Activated CD8-positive, alpha-beta memory T cell treated with anti-CD3 and anti-CD28 coated beads, Interleukin-2, amount 10 ng/mL, durations not matched to agents 7 days and 5 days (primary cell): ENCODE data around the gene CHCHD4. TPM values are rescaled to one million over a fixed set of nuclear protein-coding genes. Genes with fewer than 3 reads are reported as not detected.

Experiments
- ATAC-seq: fragments of 150-1000 bp; cut with Tn5 transposase; one replicate; pipeline ENCODE4 v1.10.0; 2021; ENCODE audit warnings: moderate library complexity
- CTCF ChIA-PET: fragments of 350-600 bp; sonication (Branson Sonifier 250); formaldehyde crosslinking; loops from one replicate; lab custom pipeline; 2021; ENCODE audit warnings: antibody characterized with exemption; lab: Charles Lee
- DNase-seq: peaks from one replicate; pipeline ENCODE4 v3.0.0-alpha.2; 2020
- H3K27ac Mint-ChIP-seq: one replicate; pipeline ENCODE4 v1.8.0; 2021; ENCODE audit warnings: mild to moderate bottlenecking, mixed read lengths
- H3K27me3 Mint-ChIP-seq: one replicate; pipeline ENCODE4 v1.8.0; 2021; ENCODE audit warnings: mixed read lengths
- H3K36me3 Mint-ChIP-seq: one replicate; pipeline ENCODE4 v1.8.0; 2021; ENCODE audit warnings: mild to moderate bottlenecking, mixed read lengths
- H3K4me1 Mint-ChIP-seq: one replicate; pipeline ENCODE4 v1.8.0; 2021; ENCODE audit warnings: mixed read lengths
- H3K4me3 Mint-ChIP-seq: one replicate; pipeline ENCODE4 v1.8.0; 2021; ENCODE audit warnings: mild to moderate bottlenecking, moderate library complexity, mixed read lengths
- H3K9me3 Mint-ChIP-seq: one replicate; pipeline ENCODE4 v1.8.0; 2022; ENCODE audit warnings: low read depth, mixed read lengths
- total RNA-seq, 2 experiments: library from RNA; stranded (reverse); gene quantifications; one replicate each; pipeline ENCODE4 v1.2.3, GENCODE V29; 2021

Gene CHCHD4
- total RNA-seq, 2 experiments from 2014 or later: 15.2 to 19.7 TPM

DNA sequence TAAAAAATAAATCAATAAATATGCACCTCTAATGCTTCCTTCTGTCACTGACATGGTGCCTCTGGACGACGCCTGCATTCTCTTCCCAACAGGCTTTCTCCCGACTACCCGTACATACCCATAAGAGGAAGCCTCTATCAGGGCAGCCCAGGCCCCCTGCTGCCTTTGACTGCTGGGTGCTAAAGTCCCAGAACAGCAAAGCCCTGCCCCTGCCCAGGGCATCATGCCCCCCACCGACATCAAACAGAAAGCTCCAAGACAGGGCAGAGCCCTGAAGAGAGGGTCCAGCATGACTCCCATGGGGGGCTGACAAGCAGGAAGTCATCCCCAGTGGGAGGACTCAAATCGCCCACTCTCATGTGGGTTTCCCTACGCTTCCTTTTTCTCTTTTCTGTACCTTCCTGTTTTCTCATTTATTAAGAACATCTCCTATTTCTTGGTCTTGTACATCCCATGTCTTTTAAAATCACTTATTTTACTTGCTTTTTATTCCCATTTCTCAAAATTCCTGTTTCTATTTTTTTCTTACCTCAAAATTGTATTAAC lies 30.3 kb upstream of the CHCHD4 start:
- H3K4me3 Mint-ChIP-seq: no peak overlapping the region
- H3K36me3 Mint-ChIP-seq: peaks cover 36% of the 10 kb centered on the region
- CTCF ChIA-PET: interaction anchor here (0.8 kb wide), 1 partner anchor 49 kb away, joined by 3 read pairs; no protein-coding TSS in a partner anchor
- H3K4me1 Mint-ChIP-seq: no peaks in the 10 kb centered on the region
- DNase-seq (no peak), ATAC-seq (no peak)
- no peak overlapping the region for H3K27ac Mint-ChIP-seq
- H3K27me3 Mint-ChIP-seq: no peaks in the 10 kb centered on the region
- no peaks in the 10 kb centered on the region for H3K9me3 Mint-ChIP-seq

DNA sequence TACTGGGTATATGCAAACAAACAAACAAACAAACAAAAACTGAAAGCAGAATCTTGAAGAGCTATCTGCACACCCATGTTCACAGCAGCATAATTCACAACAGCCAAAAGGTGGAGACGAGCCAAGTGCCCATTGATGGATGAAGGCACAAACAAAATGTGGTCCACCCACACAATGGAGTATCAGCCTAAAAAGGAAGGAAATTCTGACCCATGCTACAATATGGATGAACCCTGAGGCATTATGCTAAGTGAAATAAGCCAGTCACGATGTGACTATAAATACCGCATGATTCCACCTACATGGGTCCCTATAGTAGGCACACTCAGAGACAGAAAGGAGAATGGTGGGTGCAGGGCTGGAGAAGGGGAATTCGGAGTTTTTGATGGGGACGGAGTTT lies 29.6 kb upstream of the CHCHD4 start:
- CTCF ChIA-PET: interaction anchor here (1.4 kb wide), 1 partner anchor 49 kb away, joined by 3 read pairs; no protein-coding TSS in a partner anchor
- no peaks in the 10 kb centered on the region for H3K9me3 Mint-ChIP-seq
- H3K36me3 Mint-ChIP-seq: peaks cover 32% of the 10 kb centered on the region
- DNase-seq: no peak
- ATAC-seq: no peak
- H3K27ac Mint-ChIP-seq: no peak overlapping the region
- H3K27me3 Mint-ChIP-seq: no peaks in the 10 kb centered on the region
- no peaks in the 10 kb centered on the region for H3K4me1 Mint-ChIP-seq
- H3K4me3 Mint-ChIP-seq: no peak overlapping the region

DNA sequence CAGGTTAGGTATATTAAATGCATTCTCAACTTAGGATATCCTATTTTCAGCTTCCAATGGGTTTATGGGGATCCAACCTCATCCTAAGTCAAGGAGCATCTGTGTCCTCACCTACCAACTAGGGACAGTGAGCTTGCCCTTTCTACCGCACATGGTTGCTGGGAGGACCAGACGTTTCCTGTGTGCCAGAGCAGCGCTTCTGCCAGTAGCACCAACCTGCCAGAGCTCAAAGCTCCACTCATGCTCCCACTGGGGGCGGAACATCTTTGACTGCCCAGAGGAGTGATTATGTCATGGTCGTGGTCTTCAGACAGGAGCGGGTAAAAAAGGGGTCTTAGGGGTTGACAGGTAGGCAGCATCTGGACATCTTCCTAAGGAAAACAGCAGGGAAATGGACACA lies 29.0 kb upstream of the CHCHD4 start:
- Mint-ChIP-seq H3K27ac (no peak overlapping the region), H3K4me1 (no peaks in the 10 kb centered on the region), H3K36me3 (peaks cover 27% of the 10 kb centered on the region), H3K4me3 (no peak overlapping the region), H3K9me3 (no peaks in the 10 kb centered on the region), H3K27me3 (no peaks in the 10 kb centered on the region)
- ATAC-seq: no peak
- DNase-seq: peak; percentile 22
- CTCF ChIA-PET: interaction anchor here (1.4 to 1.5 kb wide), 2 partner anchors 23 to 50 kb away, joined by 3 read pairs; no protein-coding TSS in a partner anchor

DNA sequence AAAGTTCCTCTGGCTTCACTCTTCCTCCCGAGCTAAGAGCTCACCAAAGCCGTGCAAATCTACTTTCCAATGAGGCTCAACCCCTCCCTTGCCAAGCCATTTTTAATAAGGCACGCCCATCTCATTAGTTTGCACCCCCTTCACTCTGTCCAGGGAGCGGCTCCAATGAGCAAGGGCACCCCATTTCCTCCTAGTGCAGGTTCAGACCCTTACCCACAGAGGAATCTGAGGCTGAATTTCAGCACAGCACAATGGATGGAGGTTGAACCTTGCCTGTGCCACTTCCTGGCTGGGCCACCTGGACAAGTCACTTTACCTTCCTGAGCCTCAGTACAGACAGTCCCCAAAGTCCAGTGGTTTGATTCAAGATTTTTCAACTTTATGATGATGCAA lies 28.3 kb upstream of the CHCHD4 start:
- CTCF ChIA-PET: interaction anchor here (0.7 to 1.5 kb wide), 4 partner anchors 24 to 257 kb away, joined by 3 to 4 read pairs (median 3); partner anchors contain the start of genes LSM3 and XPC
- Mint-ChIP-seq H3K4me1 (no peaks in the 10 kb centered on the region), H3K27ac (no peak overlapping the region), H3K27me3 (no peaks in the 10 kb centered on the region), H3K9me3 (no peaks in the 10 kb centered on the region), H3K4me3 (no peak overlapping the region), H3K36me3 (peaks cover 22% of the 10 kb centered on the region)
- DNase-seq (peak; percentile 33), ATAC-seq (no peak)

DNA sequence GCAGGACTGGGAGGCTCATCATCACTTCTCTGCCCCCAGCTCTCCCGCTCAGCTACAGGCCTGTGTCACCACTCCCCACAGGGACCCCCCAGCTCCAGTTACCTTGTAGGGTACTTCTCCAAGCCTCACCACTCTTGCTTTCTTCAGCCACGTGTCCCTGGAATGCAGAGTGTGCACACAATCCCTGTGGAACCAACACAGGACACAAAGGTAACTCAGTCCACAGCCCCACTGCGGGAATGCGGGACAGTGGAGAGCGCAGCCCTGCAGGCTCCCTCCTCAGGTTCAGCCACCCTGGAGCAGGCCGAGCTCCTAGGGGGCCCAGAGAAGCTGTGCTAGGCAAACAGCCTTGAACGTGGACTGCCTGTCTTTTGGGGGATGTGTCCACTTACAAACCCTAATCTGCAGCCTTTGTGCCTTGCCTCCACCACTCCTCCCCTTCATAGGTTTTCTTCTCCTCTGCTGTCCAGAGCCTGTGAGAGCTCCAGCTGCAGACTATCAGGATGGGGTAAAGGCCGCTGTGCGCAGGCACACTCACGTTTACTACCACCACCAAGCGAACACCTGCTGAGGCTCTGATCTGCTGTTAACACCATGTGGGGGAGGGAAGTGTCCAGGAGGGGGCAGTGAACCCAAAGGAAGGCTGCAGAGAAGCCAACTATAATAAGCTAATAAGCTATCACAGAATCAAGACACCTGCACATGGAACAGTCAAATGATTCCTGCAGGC lies 27.7 kb upstream of the CHCHD4 start:
- H3K9me3 Mint-ChIP-seq: no peaks in the 10 kb centered on the region
- peaks cover 20% of the 10 kb centered on the region for H3K36me3 Mint-ChIP-seq
- no peaks in the 10 kb centered on the region for H3K27me3 Mint-ChIP-seq
- peak; percentile 41 for DNase-seq
- H3K4me3 Mint-ChIP-seq: no peak overlapping the region
- no peaks in the 10 kb centered on the region for H3K4me1 Mint-ChIP-seq
- ATAC-seq: no peak
- peak overlapping the region; percentile 52 for H3K27ac Mint-ChIP-seq
- CTCF ChIA-PET: interaction anchor here (0.7 to 1.5 kb wide), 4 partner anchors 25 to 256 kb away, joined by 3 to 4 read pairs (median 3); partner anchors contain the start of genes LSM3 and XPC

DNA sequence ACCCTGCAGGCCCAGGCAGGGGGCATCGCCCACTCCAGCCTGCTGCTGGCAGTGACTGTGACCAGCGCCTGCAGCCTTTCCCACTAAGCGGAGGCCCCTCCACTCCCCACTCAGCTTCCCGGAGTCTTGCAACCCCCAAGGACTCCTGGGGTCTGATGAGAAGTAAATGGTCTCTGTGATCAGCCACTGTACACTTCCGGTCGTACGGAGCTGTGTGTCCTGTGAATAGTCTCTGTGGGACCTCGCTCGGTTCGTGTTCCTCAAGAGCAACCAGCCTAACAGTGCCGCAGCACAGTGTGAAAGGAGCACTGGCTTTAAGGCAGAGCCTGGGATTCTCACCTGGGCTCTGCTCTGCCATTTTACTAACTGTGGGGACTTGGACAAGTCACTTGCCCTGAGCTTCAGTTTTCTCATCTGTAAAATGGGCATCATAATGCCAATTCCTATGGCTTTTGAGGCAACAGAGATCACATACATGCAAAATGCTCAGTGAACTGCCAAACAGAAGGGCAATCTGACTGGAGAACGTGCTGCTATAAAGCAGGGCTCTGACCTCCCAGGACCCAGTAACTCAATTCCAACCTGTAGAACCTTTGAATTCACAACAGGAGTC lies 26.9 kb upstream of the CHCHD4 start:
- Mint-ChIP-seq H3K4me1 (no peaks in the 10 kb centered on the region), H3K9me3 (no peaks in the 10 kb centered on the region), H3K4me3 (no peak overlapping the region), H3K27ac (no peak overlapping the region), H3K36me3 (peaks cover 20% of the 10 kb centered on the region), H3K27me3 (no peaks in the 10 kb centered on the region)
- DNase-seq (peak; percentile 36), ATAC-seq (no peak)
- CTCF ChIA-PET: no interaction called here

DNA sequence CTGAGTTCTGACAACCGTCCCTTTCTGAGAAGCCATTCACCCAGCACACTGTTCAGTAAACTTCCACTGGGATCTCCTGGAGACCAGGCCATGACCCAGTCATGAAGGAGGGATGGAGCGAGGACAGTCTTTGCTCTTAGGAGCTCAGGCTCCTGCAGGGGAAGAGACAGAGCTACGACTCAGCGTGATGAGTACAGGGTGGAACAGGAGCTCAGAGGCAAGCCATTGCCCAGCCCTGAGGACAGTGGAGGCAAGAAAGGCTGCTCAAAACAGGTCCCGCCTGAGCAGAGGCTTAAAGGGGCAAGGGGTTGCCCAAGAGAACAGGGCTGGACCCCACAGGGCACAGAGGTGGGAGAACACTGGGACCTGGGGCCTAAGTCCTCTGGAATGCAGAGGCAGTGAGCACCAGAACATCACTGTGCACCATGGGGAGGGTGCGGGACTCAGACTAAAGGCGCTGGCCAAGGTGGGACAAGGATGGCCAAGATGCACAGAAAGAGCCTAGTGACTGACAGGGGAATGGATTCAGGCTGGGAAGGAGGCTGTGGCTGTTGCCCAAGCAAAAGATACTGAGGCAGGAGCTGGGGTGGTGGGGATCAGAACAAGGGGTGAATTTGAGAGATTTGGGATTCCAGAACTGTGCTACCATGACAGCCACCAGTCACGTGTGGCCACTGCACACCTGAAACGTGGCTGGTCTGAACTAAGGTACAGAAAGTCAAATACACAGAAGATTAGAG lies 26.0 kb upstream of the CHCHD4 start:
- peak; percentile 29 for DNase-seq
- H3K27ac Mint-ChIP-seq: peak overlapping the region; percentile 17
- CTCF ChIA-PET: no interaction called here
- no peak overlapping the region for H3K4me3 Mint-ChIP-seq
- no peaks in the 10 kb centered on the region for H3K4me1 Mint-ChIP-seq
- H3K9me3 Mint-ChIP-seq: no peaks in the 10 kb centered on the region
- H3K36me3 Mint-ChIP-seq: peaks cover 12% of the 10 kb centered on the region
- no peak for ATAC-seq
- H3K27me3 Mint-ChIP-seq: no peaks in the 10 kb centered on the region

DNA sequence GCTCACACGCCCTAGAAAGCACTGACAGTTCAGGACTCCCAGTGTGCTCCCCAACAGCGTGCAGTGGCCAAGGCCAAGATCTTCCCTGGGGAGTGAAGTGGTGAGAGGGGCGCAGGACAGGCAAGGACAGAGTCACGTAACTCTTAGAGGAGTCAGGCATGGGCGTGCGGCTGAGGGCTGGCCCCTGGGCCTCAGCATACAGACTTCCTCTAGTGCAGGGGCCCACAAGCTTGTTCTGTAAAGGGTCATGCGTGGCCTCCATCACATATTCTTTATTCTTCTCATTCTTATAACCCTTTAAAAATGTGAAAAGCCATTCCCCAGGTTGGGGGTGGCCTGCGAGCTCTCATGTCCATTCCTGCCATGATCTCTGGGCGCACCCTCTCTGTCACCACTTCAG lies 25.4 kb upstream of the CHCHD4 start:
- Mint-ChIP-seq H3K4me3 (no peak overlapping the region), H3K4me1 (peaks cover 4% of the 10 kb centered on the region), H3K27ac (peak overlapping the region; percentile 2), H3K27me3 (no peaks in the 10 kb centered on the region), H3K36me3 (peaks cover 12% of the 10 kb centered on the region), H3K9me3 (no peaks in the 10 kb centered on the region)
- DNase-seq: peak; percentile 36
- CTCF ChIA-PET: interaction anchor here (1.4 kb wide), 1 partner anchor 8 kb away, joined by 3 read pairs; no protein-coding TSS in a partner anchor
- ATAC-seq: no peak

DNA sequence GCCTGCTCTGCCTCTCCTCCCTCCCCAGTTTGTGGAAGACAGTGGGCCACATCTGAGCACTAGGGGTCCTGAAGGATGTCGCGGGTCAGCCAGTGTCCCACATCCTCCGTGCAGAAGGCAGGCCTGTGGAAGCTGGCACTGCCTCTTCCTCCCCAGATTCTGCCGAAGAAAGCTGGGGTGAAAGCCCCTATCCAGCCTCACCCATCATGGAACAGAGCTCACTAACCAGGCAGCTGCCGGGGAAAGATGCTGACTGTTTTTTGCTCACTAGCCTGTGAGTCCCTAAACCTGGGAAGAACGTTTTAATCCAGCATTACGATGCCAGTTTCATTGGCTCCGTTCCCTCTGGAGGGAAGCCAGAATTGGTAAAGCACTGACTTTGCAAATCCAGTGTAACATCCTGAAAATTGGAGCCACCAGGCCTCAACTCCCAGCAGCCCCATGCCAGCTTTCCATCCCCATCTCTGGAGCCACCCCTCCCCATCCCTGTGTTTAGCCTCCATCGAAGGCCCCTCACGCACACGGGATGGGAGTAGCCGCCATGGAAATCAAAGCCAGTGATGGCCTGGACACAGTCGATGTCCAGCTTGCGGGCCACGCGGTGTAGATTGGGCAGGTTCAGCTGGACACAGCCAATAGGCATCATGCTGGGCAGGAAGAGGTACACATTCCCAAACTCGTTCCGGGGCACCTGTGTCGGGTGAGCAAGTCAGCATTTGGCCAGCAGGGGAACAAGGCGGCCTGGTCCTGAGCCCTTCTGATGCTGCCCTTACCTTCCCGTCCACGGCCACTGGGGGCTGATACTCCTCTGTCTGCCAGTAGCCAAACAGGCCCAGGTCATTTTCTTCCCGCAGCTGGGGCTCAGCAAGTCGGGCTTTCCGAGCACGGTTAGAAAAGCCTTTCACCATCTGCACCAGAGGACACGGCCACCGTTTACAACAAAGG lies 23.6 kb upstream of the CHCHD4 start:
- H3K27me3 Mint-ChIP-seq: no peaks in the 10 kb centered on the region
- H3K4me3 Mint-ChIP-seq: no peak overlapping the region
- peaks cover 2% of the 10 kb centered on the region for H3K36me3 Mint-ChIP-seq
- CTCF ChIA-PET: interaction anchor here (1.4 kb wide), 1 partner anchor 10 kb away, joined by 3 read pairs; no protein-coding TSS in a partner anchor
- H3K9me3 Mint-ChIP-seq: no peaks in the 10 kb centered on the region
- peaks cover 15% of the 10 kb centered on the region for H3K4me1 Mint-ChIP-seq
- DNase-seq (peak; percentile 31), ATAC-seq (no peak)
- no peak overlapping the region for H3K27ac Mint-ChIP-seq

DNA sequence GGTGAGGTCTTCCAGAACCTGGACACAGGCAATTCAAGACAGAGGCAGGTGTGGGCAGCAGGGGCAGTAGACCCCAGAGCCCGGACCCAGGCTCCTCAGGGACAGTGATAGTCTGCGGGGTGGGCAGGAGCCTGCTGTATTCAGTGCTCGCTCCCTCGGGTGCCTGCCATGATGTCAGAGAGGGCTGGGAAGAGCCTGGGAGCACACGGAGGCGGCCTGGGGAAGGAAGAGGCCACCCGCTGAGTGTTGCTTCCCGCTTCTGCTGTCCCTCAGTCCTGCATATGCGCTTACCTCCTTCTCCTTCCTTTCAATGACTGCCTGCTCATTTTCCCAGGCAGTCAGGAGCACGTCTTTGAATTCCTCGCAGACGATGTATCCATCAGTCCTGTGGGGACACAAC lies 22.9 kb upstream of the CHCHD4 start:
- ATAC-seq (no peak), DNase-seq (peak; percentile 23)
- Mint-ChIP-seq H3K4me3 (no peak overlapping the region), H3K36me3 (peaks cover 2% of the 10 kb centered on the region), H3K4me1 (peaks cover 22% of the 10 kb centered on the region), H3K27ac (no peak overlapping the region), H3K9me3 (no peaks in the 10 kb centered on the region), H3K27me3 (no peaks in the 10 kb centered on the region)
- CTCF ChIA-PET: no interaction called here

DNA sequence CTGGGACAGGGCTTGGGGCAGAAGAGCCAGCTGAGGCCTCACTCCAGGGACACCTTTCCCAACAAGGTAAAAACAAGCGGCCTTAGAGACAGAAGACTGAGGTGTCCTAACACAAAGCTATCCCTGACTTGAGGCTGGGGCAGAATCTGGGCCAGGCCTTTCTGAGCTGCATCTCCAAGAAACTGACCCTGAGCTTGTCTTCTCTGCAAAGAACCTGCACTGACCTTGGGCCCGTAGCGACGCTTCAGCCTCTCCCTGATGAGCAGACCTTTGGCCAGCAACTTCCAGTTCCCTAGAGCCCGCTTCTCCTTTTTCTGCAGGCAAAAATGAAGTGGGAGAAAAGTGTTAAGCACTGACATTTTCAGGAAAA lies 22.4 kb upstream of the CHCHD4 start:
- DNase-seq (peak; percentile 15), ATAC-seq (no peak)
- Mint-ChIP-seq H3K27ac (no peak overlapping the region), H3K9me3 (no peaks in the 10 kb centered on the region), H3K36me3 (peaks cover 2% of the 10 kb centered on the region), H3K4me1 (peaks cover 28% of the 10 kb centered on the region), H3K27me3 (no peaks in the 10 kb centered on the region), H3K4me3 (no peak overlapping the region)
- CTCF ChIA-PET: no interaction called here

DNA sequence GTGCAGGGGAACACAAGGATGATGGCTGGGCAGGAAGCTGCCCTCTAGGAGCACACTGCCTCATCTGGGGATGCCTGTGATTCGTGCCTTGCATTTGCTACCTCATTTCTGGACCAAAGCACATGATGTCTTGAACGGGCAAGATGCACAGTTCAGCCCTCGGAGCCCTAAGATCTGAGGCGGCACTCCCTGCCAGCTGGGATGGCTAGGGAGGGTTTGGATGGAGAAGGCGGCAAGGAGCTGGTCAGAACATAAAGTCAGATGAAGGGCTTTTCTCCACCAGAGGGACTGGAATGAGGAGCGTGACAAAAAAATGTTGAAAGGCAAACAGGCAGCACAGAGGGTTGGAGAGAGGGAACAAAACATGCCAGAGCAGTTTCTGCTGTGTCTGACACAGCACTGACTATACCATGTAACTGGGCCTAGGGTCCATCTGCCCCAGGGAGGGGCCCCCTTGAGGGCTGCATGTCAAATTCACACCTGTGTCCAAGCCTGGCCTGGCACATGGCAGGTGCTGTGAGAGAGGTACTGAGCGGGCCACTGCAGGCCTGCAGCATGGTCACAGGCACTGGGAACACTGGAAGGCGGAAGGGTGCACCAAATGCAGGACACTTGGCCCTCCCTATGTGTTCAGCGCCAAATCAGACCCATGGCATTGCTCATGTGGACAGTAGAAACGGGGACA lies 21.9 kb upstream of the CHCHD4 start:
- H3K36me3 Mint-ChIP-seq: peaks cover 5% of the 10 kb centered on the region
- H3K4me1 Mint-ChIP-seq: peaks cover 31% of the 10 kb centered on the region
- no peak overlapping the region for H3K4me3 Mint-ChIP-seq
- H3K9me3 Mint-ChIP-seq: no peaks in the 10 kb centered on the region
- CTCF ChIA-PET: no interaction called here
- no peaks in the 10 kb centered on the region for H3K27me3 Mint-ChIP-seq
- DNase-seq (peak; percentile 38), ATAC-seq (no peak)
- H3K27ac Mint-ChIP-seq: peak overlapping the region; percentile 66
